ENCODE measurements around the gene RASGRP2. TPM values are rescaled to one million over a fixed set of nuclear protein-coding genes. Genes with fewer than 3 reads are reported as not detected.

The RASGRP2 gene
- total RNA-seq, 1 experiment from 2014 or later: 4.0 TPM

GRCh38 chr11:64787526-64788320, 43.8 kb upstream of the RASGRP2 start:
- Histone ChIP-seq H3K79me2 (ENCODE audit: low read length) (no peaks in the 10 kb centered on the region), H3K27ac (ENCODE audit: low read length) (no peak overlapping the region)

GRCh38 chr11:64786308-64786707, 42.4 kb upstream of the RASGRP2 start:
- no peaks in the 10 kb centered on the region for H4K20me1 ChIP-seq (ENCODE audit: insufficient read depth, low read depth, low read length)
- H3K4me3 ChIP-seq (ENCODE audit: low read length): no peak overlapping the region
- H3K27me3 ChIP-seq (ENCODE audit: low read length): no peaks in the 10 kb centered on the region
- H3K4me1 ChIP-seq (ENCODE audit: low read length): peaks cover 18% of the 10 kb centered on the region
- H3K9ac ChIP-seq (ENCODE audit: low read length): no peak overlapping the region
- no peak overlapping the region for H3K27ac ChIP-seq (ENCODE audit: low read length)
- H3K79me2 ChIP-seq (ENCODE audit: low read length): no peaks in the 10 kb centered on the region
- H3K9me3 ChIP-seq (ENCODE audit: low read length): no peaks in the 10 kb centered on the region
- no peak overlapping the region for H2AFZ ChIP-seq (ENCODE audit: low read length)
- no peaks in the 10 kb centered on the region for H3K9me2 ChIP-seq (replicated peaks; ENCODE audit: insufficient read depth, low read length)
- no peak for DNase-seq
- H3K4me2 ChIP-seq (ENCODE audit: low read depth, low read length, poor library complexity, severe bottlenecking): no peak overlapping the region
- no peaks in the 10 kb centered on the region for H3K36me3 ChIP-seq (ENCODE audit: insufficient read depth, low read length)

More at GRCh38 chr11:64787526-64788320, 43.8 kb upstream of the RASGRP2 start:
- Histone ChIP-seq H3K9me2 (replicated peaks; ENCODE audit: insufficient read depth, low read length) (no peaks in the 10 kb centered on the region), H3K9ac (ENCODE audit: low read length) (no peak overlapping the region), H3K4me2 (ENCODE audit: low read depth, low read length, poor library complexity, severe bottlenecking) (no peak overlapping the region), H2AFZ (ENCODE audit: low read length) (no peak overlapping the region), H3K27me3 (ENCODE audit: low read length) (no peaks in the 10 kb centered on the region), H3K9me3 (ENCODE audit: low read length) (no peaks in the 10 kb centered on the region), H3K4me3 (ENCODE audit: low read length) (no peak overlapping the region), H3K4me1 (ENCODE audit: low read length) (peaks cover 9% of the 10 kb centered on the region), H3K36me3 (ENCODE audit: insufficient read depth, low read length) (no peaks in the 10 kb centered on the region), H4K20me1 (ENCODE audit: insufficient read depth, low read depth, low read length) (no peaks in the 10 kb centered on the region)
- DNase-seq: peak; percentile 85

GRCh38 chr11:64784813-64785581, 41.1 kb upstream of the RASGRP2 start:
- H3K27ac ChIP-seq (ENCODE audit: low read length): no peak overlapping the region
- H3K79me2 ChIP-seq (ENCODE audit: low read length): no peaks in the 10 kb centered on the region
- H3K4me1 ChIP-seq (ENCODE audit: low read length): peaks cover 23% of the 10 kb centered on the region
- no peaks in the 10 kb centered on the region for H3K27me3 ChIP-seq (ENCODE audit: low read length)
- H4K20me1 ChIP-seq (ENCODE audit: insufficient read depth, low read depth, low read length): no peaks in the 10 kb centered on the region
- no peak overlapping the region for H3K4me2 ChIP-seq (ENCODE audit: low read depth, low read length, poor library complexity, severe bottlenecking)
- H3K4me3 ChIP-seq (ENCODE audit: low read length): no peak overlapping the region
- no peak overlapping the region for H2AFZ ChIP-seq (ENCODE audit: low read length)
- H3K9me2 ChIP-seq (replicated peaks; ENCODE audit: insufficient read depth, low read length): no peaks in the 10 kb centered on the region
- no peaks in the 10 kb centered on the region for H3K36me3 ChIP-seq (ENCODE audit: insufficient read depth, low read length)
- H3K9me3 ChIP-seq (ENCODE audit: low read length): no peaks in the 10 kb centered on the region
- DNase-seq: no peak
- no peak overlapping the region for H3K9ac ChIP-seq (ENCODE audit: low read length)

- Histone ChIP-seq H3K4me2 (ENCODE audit: low read depth, low read length, poor library complexity, severe bottlenecking) (peak within 1 kb of the TSS; percentile 97), H4K20me1 (ENCODE audit: insufficient read depth, low read depth, low read length) (peaks cover 37% of the 10 kb centered on the region), H3K4me1 (ENCODE audit: low read length) (peaks cover 50% of the 10 kb centered on the region), H3K79me2 (ENCODE audit: low read length) (peaks cover 38% of the 10 kb centered on the region), H3K36me3 (ENCODE audit: insufficient read depth, low read length) (peaks cover 37% of the 10 kb centered on the region), H3K4me3 (ENCODE audit: low read length) (peak within 1 kb of the TSS; percentile 94), H3K27ac (ENCODE audit: low read length) (peak within 1 kb of the TSS; percentile 92), H3K9me3 (ENCODE audit: low read length) (no peaks in the 10 kb centered on the region), H2AFZ (ENCODE audit: low read length) (peak within 1 kb of the TSS; percentile 15; the same call in 1 of the 2 replicates), H3K9ac (ENCODE audit: low read length) (peak within 1 kb of the TSS; percentile 97), H3K9me2 (replicated peaks; ENCODE audit: insufficient read depth, low read length) (no peaks in the 10 kb centered on the region), H3K27me3 (ENCODE audit: low read length) (no peaks in the 10 kb centered on the region)
- peak; percentile 100 for DNase-seq
Measured at GRCh38 chr11:64778473-64779298, 34.7 kb upstream of the RASGRP2 start, which contains the start of gene SF1. SF1 (minus strand) TSS chr11:64778542; CDS start chr11:64778392, 150 bp downstream.

GRCh38 chr11:64778223-64778472, 34.2 kb upstream of the RASGRP2 start:
- H3K9me2 ChIP-seq (replicated peaks; ENCODE audit: insufficient read depth, low read length): no peaks in the 10 kb centered on the region
- no peak overlapping the region for H2AFZ ChIP-seq (ENCODE audit: low read length)
- H3K36me3 ChIP-seq (ENCODE audit: insufficient read depth, low read length): peaks cover 42% of the 10 kb centered on the region
- peak overlapping the region; percentile 60 for H3K4me2 ChIP-seq (ENCODE audit: low read depth, low read length, poor library complexity, severe bottlenecking)
- H3K27me3 ChIP-seq (ENCODE audit: low read length): no peaks in the 10 kb centered on the region
- no peak for DNase-seq
- peak overlapping the region; percentile 79 for H3K4me3 ChIP-seq (ENCODE audit: low read length)
- peaks cover 43% of the 10 kb centered on the region for H3K79me2 ChIP-seq (ENCODE audit: low read length)
- H4K20me1 ChIP-seq (ENCODE audit: insufficient read depth, low read depth, low read length): peaks cover 43% of the 10 kb centered on the region
- peak overlapping the region; percentile 97 for H3K9ac ChIP-seq (ENCODE audit: low read length)
- no peaks in the 10 kb centered on the region for H3K9me3 ChIP-seq (ENCODE audit: low read length)
- H3K27ac ChIP-seq (ENCODE audit: low read length): peak overlapping the region; percentile 85
- H3K4me1 ChIP-seq (ENCODE audit: low read length): peaks cover 54% of the 10 kb centered on the region

DNA sequence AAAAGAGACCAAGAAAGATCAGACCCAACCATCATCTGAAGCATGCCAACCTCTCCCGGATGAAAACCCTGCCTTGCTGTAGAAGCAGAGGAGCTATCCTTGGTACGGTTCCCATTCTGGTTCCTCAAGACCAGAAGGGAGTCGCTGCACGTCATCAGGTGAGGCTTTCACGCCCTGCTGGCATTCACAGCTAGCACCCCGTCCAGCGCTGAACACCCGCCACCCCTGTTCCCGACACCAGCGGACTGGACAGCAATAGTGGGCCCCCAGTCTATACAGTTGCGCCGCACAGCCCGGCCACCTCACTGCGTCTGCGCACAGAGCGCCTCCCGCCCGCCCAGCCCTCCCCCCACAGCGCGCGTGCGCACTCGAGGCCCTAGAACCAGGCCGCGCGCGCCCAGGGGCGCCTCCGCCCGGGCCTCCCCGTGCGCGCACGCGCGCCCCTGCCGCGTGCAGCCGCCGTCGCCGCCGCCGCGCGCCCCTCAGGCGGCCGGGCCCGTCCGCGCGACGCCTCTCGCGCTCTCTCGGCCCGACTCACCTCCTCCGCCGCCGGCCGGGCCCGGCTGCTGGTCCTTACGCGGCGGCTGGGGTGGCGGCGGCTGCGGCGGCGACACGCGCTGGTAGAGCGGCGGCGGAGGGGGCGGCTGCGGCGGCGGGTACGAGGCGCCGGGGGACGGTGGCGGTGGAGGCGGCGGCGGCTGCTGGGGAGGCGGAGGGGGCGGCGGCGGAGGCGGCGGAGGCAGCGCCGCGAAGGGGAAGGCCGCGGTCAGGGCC, 33.7 kb upstream of the RASGRP2 start:
- peaks cover 48% of the 10 kb centered on the region for H4K20me1 ChIP-seq (ENCODE audit: insufficient read depth, low read depth, low read length)
- peak overlapping the region; percentile 85 for H3K27ac ChIP-seq (ENCODE audit: low read length)
- peaks cover 48% of the 10 kb centered on the region for H3K79me2 ChIP-seq (ENCODE audit: low read length)
- H3K9me3 ChIP-seq (ENCODE audit: low read length): no peaks in the 10 kb centered on the region
- H3K36me3 ChIP-seq (ENCODE audit: insufficient read depth, low read length): peaks cover 47% of the 10 kb centered on the region
- peaks cover 52% of the 10 kb centered on the region for H3K4me1 ChIP-seq (ENCODE audit: low read length)
- H3K27me3 ChIP-seq (ENCODE audit: low read length): no peaks in the 10 kb centered on the region
- H3K9me2 ChIP-seq (replicated peaks; ENCODE audit: insufficient read depth, low read length): no peaks in the 10 kb centered on the region
- H3K4me3 ChIP-seq (ENCODE audit: low read length): peak overlapping the region; percentile 94
- no peak overlapping the region for H2AFZ ChIP-seq (ENCODE audit: low read length)
- H3K4me2 ChIP-seq (ENCODE audit: low read depth, low read length, poor library complexity, severe bottlenecking): peak overlapping the region; percentile 97
- peak; percentile 94 for DNase-seq
- peak overlapping the region; percentile 97 for H3K9ac ChIP-seq (ENCODE audit: low read length)

DNA sequence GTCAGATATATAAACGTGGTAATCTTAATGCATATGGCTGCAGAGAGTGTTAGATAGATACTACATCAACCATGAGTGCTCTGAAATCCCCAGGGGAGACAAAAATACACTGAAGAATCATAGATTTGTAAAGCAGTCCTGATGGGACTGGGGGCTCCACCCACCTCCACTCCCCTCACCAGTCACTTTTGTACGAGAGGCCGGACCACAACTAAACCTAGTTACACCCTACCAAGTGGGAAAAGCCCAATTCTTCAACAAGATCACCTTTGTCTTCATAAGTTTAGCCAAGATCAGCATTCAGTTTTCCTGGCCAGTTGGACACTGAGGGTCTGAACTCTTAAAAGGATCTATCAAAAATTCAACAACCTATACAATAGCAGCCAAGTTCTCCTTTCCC, 32.9 kb upstream of the RASGRP2 start:
- H3K9me2 ChIP-seq (replicated peaks; ENCODE audit: insufficient read depth, low read length): no peaks in the 10 kb centered on the region
- H3K9ac ChIP-seq (ENCODE audit: low read length): peak overlapping the region; percentile 97
- H3K27me3 ChIP-seq (ENCODE audit: low read length): no peaks in the 10 kb centered on the region
- peak overlapping the region; percentile 94 for H3K4me3 ChIP-seq (ENCODE audit: low read length)
- peaks cover 53% of the 10 kb centered on the region for H4K20me1 ChIP-seq (ENCODE audit: insufficient read depth, low read depth, low read length)
- peak overlapping the region; percentile 97 for H3K4me2 ChIP-seq (ENCODE audit: low read depth, low read length, poor library complexity, severe bottlenecking)
- H2AFZ ChIP-seq (ENCODE audit: low read length): no peak overlapping the region
- H3K36me3 ChIP-seq (ENCODE audit: insufficient read depth, low read length): peaks cover 55% of the 10 kb centered on the region
- peak overlapping the region; percentile 40 for H3K27ac ChIP-seq (ENCODE audit: low read length)
- H3K9me3 ChIP-seq (ENCODE audit: low read length): no peaks in the 10 kb centered on the region
- H3K4me1 ChIP-seq (ENCODE audit: low read length): peaks cover 46% of the 10 kb centered on the region
- H3K79me2 ChIP-seq (ENCODE audit: low read length): peaks cover 56% of the 10 kb centered on the region
- DNase-seq: no peak
